GM06990 (cell line): ENCODE results near the gene DYNC1LI1.
"Not testable (repeated sequence)": the region's sequence is repeated elsewhere in the genome, so short reads cannot be mapped to it uniquely, and the experiment has no call there.

Experiments used
- DNase-seq: peaks from one replicate; pipeline ENCODE4 v3.0.0-alpha.2; 2011; ENCODE audit not compliant: insufficient read length; ENCODE audit errors: extremely low read depth
- H3K27me3 ChIP-seq: replicated peaks from 2 replicates; pipeline ENCODE4 v1.6.0; 2011; ENCODE audit warnings: low read length; ENCODE audit not compliant: control insufficient read depth, insufficient read depth
- H3K36me3 ChIP-seq: 2 replicates; pipeline ENCODE4 v1.5.1; 2011; ENCODE audit warnings: low read length; ENCODE audit not compliant: control insufficient read depth, insufficient read depth
- H3K4me3 ChIP-seq: replicated peaks from 2 replicates; pipeline ENCODE4 v1.5.1; 2011; ENCODE audit warnings: low read depth, mild to moderate bottlenecking, control low read depth, low read length
- TF ChIP-seq, protein P1 (sequence below): IDR thresholded peaks from 2 replicates; pipeline ENCODE4 v1.5.1; 2011; ENCODE audit warnings: low read length, control low read depth, mild to moderate bottlenecking, inconsistent platforms; ENCODE audit not compliant: insufficient read depth, poor library complexity, severe bottlenecking

The DYNC1LI1 gene

DNA sequence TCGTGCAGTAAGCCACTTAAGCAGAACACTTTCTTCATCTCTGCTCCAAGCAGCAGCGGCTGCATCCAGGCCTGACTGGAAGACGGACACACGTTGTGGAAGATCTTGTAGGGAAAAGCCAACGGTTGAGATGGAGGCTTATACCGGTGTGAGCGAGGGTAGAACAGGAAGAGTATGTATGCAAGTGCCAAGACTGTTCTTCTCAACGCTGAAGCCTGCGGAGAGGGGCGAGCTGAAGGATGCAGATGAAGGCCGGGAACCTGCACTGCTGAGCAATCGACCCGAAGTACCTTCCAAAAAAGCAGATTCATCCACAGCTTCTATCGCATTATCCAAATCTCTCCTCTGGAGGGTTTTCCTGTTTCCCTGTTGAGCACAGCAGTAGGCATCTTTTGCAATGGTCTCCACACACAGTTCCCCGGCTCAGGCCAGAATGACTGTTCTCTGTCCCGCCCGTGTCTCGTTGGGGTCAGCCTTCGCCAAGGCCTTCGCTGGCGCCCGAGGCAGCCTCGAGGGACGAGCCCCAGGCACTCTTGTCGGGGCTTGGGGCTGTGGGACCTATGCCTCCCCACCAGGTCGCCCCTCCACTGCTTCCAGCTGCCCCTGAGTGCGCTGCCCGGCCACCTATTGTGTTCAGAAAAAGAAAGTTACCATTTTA is 22.2 kb upstream of the DYNC1LI1 start:
- Histone ChIP-seq H3K4me3 (no peak overlapping the region), H3K27me3 (no peaks in the 10 kb centered on the region; the same call in 1 of the 2 replicates), H3K36me3 (no peaks in the 10 kb centered on the region)
- TF ChIP-seq, protein P1, sequence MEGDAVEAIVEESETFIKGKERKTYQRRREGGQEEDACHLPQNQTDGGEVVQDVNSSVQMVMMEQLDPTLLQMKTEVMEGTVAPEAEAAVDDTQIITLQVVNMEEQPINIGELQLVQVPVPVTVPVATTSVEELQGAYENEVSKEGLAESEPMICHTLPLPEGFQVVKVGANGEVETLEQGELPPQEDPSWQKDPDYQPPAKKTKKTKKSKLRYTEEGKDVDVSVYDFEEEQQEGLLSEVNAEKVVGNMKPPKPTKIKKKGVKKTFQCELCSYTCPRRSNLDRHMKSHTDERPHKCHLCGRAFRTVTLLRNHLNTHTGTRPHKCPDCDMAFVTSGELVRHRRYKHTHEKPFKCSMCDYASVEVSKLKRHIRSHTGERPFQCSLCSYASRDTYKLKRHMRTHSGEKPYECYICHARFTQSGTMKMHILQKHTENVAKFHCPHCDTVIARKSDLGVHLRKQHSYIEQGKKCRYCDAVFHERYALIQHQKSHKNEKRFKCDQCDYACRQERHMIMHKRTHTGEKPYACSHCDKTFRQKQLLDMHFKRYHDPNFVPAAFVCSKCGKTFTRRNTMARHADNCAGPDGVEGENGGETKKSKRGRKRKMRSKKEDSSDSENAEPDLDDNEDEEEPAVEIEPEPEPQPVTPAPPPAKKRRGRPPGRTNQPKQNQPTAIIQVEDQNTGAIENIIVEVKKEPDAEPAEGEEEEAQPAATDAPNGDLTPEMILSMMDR = no peak
- no peak for DNase-seq

GRCh38 chr3:32592011-32592410 is 21.4 kb upstream of the DYNC1LI1 start:
- no peaks in the 10 kb centered on the region for H3K36me3 ChIP-seq
- TF ChIP-seq, protein P1 = no peak
- H3K27me3 ChIP-seq = no peaks in the 10 kb centered on the region; the same call in 1 of the 2 replicates
- DNase-seq = no peak
- no peak overlapping the region for H3K4me3 ChIP-seq

- no peak for DNase-seq
- Histone ChIP-seq H3K27me3 (no peaks in the 10 kb centered on the region; the same call in 1 of the 2 replicates), H3K4me3 (no peak overlapping the region), H3K36me3 (no peaks in the 10 kb centered on the region)
- TF ChIP-seq, protein P1 = no peak
Measured at GRCh38 chr3:32591186-32591585, 20.5 kb upstream of the DYNC1LI1 start.

DNA sequence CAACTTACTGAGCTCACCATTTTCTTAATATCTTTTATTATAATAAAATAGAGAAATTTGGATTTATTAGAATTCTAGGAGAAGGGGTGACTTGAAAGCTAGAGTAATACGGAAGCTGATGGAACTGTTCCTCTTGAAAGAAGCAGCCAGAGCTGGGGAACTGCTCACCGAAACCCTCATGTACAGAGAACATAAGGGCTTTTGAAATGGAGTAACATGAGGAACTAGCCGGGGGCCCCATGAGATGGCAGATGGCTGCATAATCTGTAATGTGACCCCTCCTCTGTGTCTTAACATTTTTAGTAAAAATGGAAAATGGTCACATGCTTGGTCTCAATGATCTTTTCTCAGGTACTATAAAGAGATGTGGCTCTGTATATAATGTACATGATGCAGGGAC is 15.7 kb upstream of the DYNC1LI1 start:
- no peaks in the 10 kb centered on the region for H3K27me3 ChIP-seq
- no peaks in the 10 kb centered on the region for H3K36me3 ChIP-seq
- no peak for DNase-seq
- H3K4me3 ChIP-seq = no peak overlapping the region
- TF ChIP-seq, protein P1 = no peak

DNA sequence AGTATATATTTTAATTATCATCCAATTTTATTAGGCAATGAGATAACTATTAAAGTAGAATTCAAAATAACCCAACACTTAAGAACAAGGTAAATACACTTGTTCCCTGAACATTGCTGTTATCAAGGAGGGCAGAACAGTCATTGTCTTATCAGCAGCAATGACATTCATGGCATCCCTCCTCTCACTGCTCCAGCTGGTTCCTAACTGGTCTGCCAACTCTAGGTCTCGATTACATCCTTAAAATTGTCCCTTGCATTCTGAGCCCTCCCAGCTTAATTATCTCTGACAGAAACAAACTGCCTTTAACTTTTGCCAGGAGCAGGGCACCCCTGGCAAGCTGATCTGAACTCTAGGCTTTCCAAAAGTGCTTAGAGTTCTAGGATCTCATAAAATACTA is 14.0 kb upstream of the DYNC1LI1 start:
- H3K4me3 ChIP-seq = no peak overlapping the region
- no peaks in the 10 kb centered on the region for H3K36me3 ChIP-seq
- TF ChIP-seq, protein P1 = no peak
- H3K27me3 ChIP-seq = no peaks in the 10 kb centered on the region
- DNase-seq = no peak

GRCh38 chr3:32583708-32584107 is 13.1 kb upstream of the DYNC1LI1 start:
- H3K27me3 ChIP-seq = no peaks in the 10 kb centered on the region
- no peaks in the 10 kb centered on the region for H3K36me3 ChIP-seq
- DNase-seq = no peak
- TF ChIP-seq, protein P1 = no peak
- no peak overlapping the region for H3K4me3 ChIP-seq

DNA sequence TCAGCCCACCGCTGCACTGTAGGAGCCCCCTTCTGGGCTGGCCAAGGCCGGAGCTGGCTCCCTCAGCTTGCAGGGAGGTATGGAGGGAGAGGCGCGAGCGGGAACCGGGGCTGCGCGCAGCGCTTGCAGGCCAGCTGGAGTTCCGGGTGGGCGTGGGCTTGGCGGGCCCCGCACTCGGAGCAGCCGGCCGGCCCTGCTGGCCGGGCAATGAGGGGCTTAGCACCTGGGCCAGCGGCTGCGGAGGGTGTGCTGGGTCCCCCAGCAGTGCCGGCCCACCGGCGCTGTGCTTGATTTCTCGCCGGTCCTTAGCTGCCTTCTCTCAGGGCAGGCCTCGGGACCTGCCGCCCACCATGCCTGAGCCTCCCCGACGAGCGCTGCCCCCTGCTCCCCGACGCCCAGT is 8.0 kb upstream of the DYNC1LI1 start:
- DNase-seq, H3K36me3 ChIP-seq, H3K4me3 ChIP-seq, H3K27me3 ChIP-seq: not testable (repeated sequence)
